NCI-H187 treated with DMSO at 0.1 percent for 48 hours (cell line): Measurements from ENCODE around the gene HOXB6.

Experiments
- DNase-seq: peaks from one replicate; lab custom pipeline; 2025; lab: John Stamatoyannopoulos, UW

Gene HOXB6

DNA sequence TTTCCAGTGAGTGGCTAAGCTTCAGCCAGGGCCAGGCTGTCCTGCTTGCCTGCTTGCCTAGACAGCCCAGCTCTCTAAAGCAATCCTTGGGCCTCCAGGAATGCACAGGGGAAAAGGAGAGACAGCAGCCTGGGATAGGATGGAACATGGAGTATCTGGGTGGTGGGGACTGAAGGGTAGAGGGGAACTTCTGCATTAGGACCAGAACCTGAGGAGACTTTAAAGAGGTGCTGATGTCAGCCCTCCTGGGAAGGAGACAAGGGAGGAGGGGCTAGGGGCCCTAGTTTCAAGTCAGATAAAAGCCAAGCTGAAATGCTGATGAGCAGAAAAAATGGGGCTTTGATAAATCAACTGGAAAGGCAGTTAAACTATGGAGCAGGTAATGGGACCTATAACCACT, 4.2 kb upstream of the HOXB6 start:
- no peak for DNase-seq

DNA sequence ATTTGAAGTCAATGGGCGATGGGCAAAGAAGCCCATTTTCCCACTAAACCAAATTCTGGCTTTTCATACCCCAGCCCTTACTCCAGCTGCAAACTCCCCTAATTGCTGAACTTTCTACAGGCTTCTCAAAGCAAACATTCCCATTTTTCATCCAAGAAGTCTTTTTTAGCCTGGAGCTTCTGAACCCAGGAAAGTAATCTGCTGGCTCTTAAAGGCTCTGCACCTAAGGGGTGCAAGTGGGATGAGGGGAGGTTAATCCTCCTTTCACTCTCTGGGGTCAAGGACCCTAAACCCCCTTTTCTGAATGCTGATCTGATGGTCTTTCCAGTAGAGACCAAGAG, 3.7 kb upstream of the HOXB6 start:
- DNase-seq, result no peak

DNA sequence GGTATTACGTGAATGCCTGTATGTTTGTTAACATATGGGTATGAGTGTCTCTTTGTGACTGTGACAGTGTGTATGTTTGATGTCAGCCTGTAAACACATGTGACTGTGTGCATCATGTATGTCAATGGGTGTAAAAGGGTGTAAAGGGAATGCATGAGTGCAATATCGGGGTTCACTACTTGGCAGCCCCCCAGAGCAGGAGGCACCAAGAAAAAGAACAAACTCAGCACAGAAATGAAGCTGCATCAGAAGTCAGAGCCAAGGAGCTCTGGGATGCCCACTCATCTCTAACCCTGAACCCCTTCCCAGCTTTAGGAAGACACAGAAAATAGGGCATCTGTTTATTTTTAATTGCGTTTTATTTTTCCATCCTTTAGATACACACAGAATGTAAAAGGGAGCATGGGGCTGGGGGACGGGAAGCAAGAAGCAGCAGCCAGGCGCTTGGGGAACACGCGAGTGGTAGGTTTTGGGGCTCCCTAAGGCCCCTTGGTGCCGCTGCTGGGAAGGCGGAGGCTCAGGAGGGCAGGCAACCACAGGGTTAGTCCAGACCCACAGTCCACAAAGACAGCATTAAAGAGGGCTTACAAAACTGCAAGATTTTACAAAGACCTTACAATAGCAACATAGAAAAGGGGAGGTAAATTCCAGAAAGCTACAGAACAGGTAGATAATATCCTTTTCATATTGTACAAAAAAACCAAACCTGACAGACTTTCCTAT, 2.3 kb upstream of the HOXB6 start:
- DNase-seq, result no peak

DNA sequence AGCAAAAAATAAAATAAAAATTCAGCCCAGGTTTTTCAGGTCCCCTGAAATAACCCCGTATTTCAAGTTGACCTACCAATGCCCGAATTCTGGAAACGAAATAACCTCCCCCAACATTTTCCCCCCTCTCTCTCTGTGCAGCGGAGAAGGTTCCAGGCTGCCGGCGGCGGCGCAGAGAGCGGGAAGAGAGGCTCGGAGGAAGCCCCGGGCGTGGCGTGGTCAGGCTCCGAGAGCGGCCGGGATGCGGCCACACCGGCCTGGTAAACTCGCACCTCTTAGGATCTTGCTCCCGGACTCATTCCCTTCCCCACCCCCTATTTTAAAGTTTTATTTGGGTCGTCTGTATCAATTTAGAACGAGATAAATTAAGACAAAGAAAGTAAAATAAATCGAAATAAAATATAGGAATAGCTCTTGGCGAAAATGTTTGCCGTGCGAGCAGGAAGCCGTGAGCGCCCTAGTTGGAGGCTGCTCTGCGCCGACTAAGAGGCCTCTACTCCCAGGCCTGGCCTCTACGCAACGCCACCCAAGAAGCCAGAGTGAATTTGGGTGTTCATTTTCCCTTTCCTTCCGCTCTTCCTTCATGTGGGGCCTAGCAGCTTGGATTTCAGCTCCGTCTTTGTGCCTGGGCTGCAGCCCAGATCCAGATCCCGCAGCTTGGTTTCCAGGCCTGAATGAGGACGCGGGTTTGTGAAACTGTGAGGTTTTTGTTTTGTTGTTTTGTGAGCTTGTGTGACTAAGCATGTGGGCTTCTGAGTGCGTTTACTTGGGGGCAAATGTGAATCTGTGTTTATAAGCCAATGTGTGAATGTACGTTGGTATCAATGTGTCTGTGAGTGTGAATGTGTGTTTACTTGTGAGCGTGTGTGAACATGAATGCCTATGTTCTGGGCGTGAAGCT, 1.5 kb upstream of the HOXB6 start:
- no peak for DNase-seq

GRCh38 chr17:48605409-48605919, 678 bp upstream of the HOXB6 start:
- no peak for DNase-seq

DNA sequence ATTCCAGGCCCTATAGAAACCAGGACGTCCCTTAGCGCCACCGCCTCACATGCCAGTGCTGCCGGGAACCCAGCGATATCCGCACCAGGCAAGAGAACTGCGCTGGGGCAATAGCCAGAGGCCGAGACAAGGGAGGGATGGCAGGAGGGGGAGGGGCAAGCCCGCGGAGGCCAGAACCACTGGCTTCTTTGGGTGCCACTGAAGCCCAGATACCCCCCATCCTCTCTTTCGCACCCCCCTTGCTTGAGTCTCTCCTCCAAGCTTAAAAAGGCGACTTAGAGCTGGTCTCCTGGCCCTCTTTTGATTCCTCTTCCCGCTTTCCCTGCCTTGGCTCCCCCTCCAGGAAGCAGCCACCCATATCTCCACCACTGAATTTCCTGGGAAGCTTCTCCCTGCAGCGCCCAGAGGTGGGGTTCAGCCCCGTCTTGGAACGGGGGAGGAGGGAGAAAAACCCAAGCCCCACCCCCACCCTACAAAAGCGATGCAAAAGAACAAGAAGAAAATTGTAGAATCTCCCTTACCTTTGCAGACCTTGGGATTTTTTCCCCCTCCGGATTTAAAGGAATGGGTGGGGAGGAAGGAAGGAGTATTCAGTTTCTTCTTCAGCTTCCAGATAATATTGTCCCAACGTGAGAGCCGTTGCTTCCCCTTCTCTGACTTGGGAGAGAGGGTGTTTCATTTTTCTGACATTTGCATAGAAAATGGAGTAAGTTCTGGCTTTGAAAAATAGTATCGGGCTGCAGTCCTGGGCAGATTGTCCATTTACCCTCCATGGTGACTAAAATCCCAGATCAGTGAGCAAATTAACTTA, 622 bp downstream of the HOXB6 start:
- no peak for DNase-seq

GRCh38 chr17:48601539-48602425, 3.0 kb downstream of the HOXB6 start:
- DNase-seq, result no peak

GRCh38 chr17:48601207-48601538, 3.6 kb downstream of the HOXB6 start:
- DNase-seq, result no peak

GRCh38 chr17:48600244-48601098, 4.3 kb downstream of the HOXB6 start:
- DNase-seq, result no peak

GRCh38 chr17:48599354-48599753, 5.4 kb downstream of the HOXB6 start:
- no peak for DNase-seq

DNA sequence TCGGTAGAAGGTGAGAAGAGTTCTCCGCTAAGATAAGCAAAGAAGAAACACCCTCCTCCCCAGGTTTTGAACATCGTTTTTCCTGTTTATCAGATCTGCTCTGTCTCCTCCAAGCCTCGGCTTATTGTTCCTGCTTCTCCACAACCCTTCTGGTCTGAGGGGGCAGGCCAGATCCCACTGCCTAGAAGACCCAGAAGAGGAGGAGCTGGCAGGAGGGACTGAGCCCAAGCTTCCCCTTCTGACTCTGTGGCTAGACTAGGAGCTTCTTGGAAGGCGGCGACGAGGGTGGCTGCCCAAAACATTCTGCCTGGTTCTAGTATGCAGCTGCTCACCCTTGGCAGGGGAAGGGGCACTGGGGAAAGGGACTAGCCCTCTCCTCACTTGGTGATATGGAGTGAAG, 6.0 kb downstream of the HOXB6 start:
- DNase-seq, result no peak

DNA sequence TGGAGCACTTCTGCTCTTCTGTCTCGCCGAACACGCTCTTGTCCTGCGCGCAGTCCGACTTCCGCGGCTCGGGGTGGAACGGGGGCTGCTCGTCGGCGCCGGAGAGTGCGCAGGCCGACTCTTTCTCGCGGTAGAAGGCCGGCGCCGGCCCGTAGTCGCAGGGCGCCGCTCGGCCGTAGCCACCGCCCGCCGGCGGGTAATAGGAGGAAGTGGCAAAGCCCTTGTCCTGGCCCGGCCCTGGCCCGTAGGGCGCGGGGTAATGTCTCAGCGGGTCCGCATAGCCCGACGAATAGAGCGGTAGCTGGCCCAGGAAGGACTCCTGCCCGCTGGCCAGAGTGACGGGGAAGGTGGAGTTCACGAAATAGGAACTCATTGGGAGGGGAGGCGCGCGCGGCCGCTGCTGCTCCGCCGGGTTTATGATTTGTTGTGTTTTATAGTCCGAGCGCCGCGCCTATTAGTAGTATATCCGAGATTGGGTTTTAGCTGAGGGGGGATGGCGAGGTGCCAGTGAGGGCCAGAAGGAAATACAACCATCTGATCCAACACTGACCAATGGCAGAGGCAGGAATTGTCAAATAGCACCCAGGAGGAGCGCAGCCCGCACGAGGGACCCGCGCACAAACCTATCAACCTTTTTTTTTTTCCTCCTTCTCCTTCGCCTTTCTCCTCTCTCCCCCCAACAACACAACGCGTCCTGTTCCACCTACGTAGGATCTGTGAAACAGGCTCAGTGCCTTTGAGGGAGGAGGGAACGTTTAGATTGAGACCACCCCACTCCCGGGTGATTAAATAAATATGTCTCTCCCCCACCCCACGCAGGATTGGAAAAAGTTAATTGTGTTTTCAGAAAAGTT, 6.8 kb downstream of the HOXB6 start:
- DNase-seq, result no peak

DNA sequence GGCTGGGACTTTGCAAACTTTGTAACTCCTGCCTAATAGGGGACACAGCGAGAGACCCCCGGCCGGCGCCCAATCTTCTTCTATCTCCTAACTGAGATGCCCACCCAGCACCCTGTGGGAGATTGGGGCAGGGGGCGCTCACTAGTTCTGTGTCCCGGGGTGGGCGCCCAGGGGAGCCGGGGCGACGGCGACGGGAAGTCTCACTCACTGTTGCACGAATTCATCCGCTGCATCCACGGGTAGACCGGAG, 7.3 kb downstream of the HOXB6 start:
- DNase-seq, result no peak

DNA sequence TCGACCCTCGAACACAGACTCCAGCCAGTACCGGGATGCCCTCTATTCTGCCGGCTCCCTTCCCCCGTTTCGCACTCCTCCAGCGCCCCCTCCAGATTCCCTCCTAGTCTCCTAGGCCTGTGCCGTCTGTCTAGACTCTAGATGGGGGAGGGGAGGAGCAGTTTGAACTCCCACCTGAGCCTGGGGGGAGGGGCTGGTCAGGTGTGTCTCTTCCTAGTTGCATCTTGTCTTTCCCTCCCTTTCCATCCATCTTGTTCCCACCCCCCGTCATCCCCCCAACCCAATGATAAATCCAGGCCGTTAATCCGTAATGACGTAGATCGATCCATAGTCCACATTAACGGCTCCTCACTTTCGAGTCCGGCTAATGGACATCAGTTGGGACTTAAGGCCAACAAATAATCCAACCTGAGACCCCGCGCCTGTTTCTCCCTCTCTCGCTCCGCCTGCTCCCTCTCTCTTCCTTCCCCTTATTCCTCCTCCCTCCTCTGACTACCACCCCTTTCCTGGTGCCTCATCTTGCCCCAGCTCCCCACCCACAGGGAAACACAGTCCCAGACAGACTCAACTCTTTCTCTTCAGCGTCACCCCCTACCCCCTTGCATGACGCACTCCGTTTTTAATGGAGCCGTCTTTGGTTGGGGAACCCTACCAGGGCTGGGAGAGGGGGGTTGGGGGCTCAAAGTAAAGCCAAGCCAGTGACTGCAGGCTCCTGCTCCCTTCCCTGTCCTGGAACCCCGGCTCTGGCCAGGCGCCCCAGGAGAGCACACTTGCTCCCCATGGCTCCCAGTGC, 7.9 kb downstream of the HOXB6 start:
- peak; percentile 83 for DNase-seq

DNA sequence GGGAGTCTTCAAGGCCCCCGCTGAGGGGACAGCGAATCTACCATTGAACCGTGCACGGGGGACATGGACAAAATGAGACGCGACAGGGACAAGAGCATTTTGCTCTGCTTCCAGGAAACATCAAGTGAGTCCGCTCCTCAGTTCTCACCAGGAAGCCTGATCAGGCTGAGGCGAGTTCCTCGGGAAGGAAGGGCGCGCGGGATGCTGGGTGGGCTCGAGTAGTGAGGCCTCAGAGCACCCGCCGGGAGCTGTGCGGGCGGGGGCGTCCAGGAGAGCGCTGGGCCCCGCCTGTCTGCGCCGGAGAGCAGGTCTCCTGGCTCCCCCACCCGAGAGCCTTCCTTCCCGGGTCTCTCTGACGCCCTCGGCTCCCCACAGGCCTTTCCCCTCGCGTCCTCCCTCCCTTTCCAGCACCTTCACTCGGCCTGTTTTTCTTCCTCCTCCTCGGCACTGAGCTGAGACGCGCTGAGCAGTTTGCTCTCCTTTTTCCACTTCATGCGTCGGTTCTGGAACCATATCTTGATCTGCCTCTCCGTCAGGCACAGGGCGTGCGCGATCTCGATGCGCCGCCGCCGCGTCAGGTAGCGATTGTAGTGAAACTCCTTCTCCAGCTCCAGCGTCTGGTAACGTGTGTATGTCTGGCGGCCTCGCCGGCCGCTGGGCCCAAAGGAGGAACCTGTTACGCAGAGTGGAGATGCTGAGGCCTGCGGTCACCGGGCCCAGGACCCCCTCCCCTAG, 8.6 kb downstream of the HOXB6 start:
- no peak for DNase-seq

- DNase-seq, result no peak
Measured at GRCh38 chr17:48595278-48595999, 9.3 kb downstream of the HOXB6 start.

- no peak for DNase-seq
Measured at GRCh38 chr17:48594538-48595277, 10.1 kb downstream of the HOXB6 start.
